Measurements from ENCODE around the gene BRSK2.

The BRSK2 gene

DNA sequence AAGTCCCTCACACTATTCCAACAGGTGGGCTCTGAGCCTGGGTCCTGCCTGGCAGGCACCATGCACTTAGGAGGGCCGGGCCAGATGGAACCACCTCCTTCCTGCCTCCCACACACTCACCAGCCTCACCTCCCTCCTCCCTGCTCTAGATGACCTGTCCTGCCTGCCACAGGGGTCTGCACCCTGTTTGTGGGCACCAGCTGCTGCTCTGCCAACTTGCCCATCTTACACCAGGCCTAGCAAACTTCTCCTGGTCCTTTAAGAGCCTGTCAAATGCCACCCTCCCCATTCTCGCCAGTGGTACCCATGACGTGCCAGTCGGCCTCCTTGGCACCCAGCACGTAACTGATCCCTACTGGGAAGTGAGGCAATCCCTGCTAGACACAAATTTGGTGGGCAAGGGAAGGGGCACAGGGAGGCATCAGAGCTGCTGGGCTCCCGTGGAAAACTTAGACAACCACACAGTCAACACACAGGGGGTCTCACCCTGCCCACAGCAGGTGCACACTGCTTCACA is 93.8 kb downstream of the BRSK2 start:
- DNase-seq (ENCODE audit: low spot score), result no peak

DNA sequence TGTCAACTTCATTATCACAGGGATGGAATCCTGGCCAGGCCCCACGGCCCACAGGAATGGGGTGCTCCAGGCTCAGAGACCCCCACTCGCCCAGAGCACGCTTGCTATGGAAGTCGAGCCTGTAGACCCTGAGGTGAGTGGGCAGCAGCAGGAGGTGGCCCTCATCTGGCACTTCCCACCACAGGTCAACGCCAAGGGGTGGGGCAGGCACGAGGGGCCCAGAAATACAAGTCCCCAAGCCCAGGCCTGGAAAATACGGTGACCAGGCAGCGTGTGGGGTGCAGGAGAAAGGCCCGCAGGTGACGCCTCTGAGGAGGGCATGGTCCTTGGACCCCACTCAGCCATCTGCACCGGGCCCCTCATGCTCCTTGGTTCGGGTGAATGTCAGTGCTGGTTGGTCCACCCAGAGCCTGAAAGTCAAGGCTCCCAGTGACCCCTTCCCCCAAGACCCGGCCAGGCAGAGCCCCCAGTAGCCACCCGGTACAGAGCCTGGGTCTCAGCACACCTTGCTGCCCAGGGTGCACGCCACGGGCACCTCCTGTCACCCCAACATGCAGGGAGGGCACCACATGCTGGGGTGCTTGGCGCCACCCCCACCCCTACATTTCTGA is 94.4 kb downstream of the BRSK2 start:
- no peak for DNase-seq (ENCODE audit: low spot score)

DNA sequence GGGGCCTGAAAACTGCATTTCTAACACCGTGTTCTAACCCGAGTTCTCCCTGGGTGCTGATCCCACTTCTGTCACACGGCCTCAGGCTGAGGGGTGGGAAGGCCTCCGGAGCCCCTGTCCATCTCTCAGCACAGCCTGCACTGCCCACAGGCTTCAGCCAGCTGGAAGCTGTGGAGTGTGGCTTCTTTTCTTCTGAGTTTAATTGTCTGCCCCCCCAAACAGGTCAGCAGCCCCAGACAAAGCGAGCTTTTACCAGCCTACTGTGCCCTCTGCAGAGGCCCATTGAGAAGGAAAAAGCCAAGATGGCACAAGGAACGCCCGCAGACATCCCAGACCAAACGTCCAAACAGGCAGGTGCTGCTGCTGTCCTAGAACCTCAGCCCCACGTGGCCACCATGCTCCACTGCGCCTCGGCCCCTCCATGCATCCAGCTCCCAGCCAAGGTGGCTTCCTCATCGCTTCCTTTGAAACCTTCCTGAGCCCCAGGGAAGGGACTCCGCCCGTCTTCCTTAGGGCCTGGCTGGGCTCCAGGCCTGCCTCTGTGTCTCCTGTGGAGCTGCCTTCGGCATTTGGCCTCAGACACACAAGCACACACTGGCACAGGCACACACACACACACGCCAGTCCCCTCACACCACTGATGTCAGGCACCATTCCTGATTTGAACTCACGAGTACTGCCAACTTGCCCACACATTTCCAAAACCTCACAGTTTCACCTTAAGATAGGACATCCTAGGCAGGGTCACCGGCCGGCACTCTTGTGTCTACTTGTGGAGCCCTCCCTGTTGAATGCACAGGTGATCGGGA is 95.2 kb downstream of the BRSK2 start:
- DNase-seq (ENCODE audit: low spot score), result peak; percentile 31

DNA sequence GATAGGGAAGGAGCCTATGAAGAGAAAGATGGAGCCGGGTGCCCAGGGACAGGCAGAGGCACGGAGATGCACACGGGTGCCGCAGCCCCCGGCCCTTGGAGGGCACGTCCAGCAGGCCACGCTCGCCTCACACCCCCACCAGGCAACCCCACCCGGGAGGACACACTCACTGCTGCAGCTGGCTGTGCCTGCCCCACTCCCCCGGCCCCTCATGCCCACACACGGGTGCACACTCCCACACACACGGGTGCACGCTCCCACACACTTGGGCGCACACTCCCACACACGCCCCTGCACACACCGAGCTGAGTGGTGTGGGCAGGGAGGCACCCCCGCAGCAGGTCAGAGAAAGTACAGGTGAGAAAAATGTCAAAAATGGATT is 95.8 kb downstream of the BRSK2 start:
- no peak for DNase-seq (ENCODE audit: low spot score)

DNA sequence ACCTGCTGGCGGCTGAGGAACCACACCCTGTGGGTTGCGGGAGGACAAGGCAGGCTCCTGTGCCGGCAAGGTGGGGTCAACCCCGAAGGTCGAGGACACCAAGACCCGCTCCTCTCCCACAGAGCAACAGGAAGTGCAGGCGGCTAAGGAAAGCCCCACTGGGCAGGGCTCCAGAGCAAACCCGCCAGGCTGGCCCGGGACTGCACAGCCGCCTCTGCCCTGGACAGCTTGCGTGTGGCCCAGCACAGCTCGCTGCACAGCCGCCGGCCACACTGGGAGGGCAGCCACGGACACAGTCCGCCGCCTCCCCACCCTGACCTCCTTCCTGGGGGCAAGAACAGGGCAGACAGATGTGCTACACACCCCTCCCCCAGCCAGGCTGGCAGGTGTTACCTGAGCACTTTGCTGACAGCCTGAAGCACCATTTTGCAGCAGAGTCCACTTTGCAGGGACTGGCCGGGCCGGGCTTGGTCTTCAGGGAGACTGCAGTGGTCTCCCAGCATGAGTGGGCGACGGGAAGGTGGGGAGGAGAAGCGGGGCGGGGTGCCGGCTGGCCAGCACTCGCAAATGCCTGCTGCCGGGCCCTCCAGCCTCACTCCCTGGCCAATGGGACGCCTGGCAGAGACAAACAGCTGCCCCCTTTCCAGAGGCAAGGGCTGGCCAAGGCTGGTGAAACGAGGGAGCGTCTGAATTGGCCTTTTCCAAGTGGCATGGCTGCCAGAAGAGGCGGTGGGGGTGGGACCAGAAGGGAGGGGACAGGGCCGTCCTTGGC is 96.5 kb downstream of the BRSK2 start, which contains the start of gene MOB2:
MOB2 (minus strand) TSS at position 726 of the 772 bp plus-strand sequence; CDS start at position 503, 223 bp downstream.
- DNase-seq (ENCODE audit: low spot score), result no peak

DNA sequence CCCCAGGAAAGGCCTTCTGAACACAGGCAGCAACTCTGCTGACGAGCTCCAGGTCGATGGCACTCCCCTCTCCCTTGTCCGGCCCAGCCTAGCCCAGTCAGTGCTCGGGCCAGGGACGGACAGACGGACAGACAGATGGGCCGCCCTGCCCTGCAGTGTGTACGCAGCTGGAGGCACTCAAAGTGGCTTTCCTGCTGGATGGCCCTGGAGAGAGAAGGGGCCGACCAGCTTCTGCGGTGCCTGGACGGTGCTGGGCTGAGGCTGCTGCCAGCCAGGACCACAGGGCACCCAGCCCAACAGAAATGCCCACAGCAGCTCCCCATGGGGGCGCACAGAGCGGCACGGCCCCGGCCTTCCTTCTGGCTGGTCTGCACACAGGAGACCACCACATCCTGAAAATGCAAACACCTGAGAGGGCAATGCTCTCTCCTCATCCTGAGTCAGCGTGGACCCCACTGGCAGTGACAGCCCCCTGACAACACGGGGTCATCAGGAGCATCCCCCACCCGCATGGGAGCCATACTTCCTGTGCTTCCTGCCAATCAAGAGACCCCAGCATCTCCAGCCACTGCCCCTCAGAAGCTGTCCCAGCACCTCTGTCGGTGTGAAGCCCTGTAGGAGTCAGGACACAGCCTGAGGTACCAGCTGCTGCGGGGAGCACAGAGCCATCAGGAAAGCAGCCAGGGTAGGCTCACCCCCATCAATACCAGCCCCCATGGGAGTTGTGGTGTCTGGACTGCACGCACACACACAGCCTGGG is 97.5 kb downstream of the BRSK2 start:
- no peak for DNase-seq (ENCODE audit: low spot score)

DNA sequence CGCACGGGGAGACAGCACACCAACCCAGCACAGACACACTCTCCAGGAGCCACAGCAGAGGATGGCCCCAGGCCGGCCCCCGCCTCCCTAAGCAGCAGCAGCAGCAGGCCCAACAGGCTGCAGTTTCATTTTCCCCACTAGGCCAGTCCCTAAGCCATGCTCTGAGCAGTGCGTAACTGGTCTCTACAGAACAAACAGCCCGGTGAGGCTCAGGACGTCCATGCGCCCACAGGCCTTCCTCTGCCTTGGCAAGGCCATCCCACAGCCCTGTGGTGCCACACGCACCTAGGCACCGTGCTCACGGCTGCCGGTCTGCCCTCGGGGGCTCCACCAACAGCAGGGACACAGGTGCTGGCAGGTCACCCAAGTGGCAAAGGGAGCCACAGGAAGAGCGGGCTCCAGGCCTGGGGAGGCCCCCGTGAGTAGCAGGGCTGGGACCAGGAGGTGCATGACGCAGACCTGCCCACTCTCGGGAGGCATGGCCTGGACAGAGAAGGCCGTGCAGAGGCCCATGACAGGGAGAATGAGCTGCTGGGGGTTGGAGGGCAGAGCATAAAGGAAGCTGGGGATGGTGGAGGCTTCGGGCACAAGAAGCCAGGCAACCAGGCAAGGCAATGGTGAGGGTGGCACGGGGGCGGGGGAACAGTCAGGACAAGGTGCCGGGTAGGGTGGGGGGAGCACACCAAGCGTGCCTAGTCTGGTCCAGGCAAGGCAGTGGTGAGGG is 98.3 kb downstream of the BRSK2 start:
- no peak for DNase-seq (ENCODE audit: low spot score)

DNA sequence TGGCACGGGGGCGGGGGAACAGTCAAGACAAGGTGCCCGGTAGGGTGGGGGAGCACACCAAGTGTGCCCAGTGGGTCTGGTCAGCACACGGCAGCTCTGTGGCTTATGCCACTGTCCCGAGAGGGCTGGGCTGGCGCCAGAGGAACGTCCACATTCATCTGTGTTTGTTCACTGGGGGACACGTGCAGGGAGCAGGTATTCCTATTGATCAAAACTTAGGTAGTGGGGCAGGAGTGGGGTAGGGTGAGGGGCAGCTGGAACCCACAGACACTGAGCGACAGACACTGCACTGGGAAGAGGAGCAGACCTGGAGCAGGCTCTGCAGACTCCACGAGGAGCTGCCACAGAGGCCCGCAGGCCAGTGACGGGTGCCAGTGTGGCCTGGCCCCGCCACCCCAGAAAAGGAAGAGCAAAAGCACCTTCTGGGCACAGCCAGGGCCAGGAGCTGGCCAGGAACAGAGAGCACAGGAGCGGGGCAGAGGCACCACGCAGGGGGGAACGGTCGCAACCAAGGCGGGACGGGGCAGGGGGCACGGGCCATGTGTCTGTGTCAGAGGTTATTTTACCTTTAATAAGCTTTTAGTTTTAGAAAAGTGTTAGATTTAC is 98.9 kb downstream of the BRSK2 start:
- no peak for DNase-seq (ENCODE audit: low spot score)

DNA sequence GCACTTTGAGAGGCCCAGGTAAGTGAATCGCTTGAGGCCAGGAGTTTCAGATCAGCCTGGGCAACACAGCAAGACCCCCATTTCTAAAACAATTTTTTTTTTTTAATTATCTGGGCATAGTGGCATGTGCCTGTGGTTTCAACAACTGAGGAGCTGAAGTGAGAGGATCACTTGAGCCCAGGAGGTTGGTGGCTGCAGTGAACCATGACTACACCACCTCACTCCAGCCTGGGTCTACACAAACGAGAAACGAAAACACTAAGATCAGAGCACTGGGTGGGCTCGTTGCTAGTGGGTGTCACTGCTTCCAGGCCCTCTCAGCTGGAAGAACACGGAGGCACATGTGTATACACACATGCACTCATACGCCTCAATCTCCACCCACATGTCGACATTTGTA is 100.9 kb downstream of the BRSK2 start:
- DNase-seq (ENCODE audit: low spot score), result no peak

DNA sequence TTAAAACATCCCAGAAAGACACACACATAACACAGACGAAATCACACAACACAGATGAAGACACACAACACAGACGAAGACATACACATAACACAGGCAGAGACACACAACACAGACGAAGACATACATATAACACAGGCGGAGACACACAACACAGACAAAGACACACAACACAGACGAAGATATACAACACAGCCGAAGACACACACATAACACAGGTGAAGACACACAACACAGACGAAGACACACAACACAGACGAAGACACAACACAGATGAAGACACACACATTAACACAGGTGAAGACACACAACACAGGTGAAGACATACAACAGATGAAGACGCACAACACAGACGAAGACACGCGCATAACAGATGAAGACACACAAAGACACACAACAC is 101.6 kb downstream of the BRSK2 start:
- no peak for DNase-seq (ENCODE audit: low spot score)

DNA sequence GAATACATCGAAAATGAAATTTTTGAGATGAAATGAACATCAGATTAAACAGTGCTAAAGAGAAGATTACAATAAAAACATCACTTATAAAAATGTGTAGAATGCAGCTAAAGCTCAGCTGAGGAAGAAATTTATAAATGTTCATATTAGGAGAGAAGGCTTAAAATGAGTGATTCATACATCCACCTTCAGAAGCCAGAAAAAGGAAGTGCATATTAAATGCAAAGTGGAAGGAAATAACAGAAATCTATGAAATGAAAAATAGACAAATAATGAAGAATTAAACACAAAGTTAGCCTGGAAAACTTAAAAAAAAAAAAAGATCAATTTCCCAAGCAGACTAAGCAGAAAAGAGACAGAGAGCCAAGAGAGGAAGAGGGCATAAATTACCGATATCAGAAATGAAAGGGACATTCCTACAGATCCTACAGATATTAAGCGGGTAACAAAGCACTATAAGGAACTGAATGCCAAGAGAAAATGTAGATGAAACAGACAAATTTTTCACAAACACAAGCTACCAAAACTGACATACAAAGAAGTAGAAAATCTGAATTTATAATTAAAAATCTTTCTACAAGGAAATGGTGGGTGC is 104.0 kb downstream of the BRSK2 start:
- no peak for DNase-seq (ENCODE audit: low spot score)

DNA sequence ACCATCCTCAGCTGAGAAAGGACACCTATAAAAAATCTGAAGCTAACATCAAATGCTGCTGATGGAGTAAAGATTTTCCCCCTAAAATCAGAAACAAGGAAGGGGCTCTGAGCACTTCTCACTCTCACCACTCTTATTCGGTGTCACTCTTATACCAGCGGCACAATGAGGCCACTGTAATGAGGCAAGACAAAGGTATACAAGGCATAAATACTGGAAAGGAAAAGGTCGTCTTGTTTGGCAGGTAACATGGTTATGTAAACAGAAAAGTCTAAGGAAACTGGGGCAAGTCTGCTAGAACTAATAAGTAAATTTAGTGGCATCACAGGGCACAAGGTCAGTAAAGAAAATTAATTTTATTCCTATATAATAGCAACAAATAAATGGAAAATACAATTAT is 104.9 kb downstream of the BRSK2 start:
- DNase-seq (ENCODE audit: low spot score), result no peak

DNA sequence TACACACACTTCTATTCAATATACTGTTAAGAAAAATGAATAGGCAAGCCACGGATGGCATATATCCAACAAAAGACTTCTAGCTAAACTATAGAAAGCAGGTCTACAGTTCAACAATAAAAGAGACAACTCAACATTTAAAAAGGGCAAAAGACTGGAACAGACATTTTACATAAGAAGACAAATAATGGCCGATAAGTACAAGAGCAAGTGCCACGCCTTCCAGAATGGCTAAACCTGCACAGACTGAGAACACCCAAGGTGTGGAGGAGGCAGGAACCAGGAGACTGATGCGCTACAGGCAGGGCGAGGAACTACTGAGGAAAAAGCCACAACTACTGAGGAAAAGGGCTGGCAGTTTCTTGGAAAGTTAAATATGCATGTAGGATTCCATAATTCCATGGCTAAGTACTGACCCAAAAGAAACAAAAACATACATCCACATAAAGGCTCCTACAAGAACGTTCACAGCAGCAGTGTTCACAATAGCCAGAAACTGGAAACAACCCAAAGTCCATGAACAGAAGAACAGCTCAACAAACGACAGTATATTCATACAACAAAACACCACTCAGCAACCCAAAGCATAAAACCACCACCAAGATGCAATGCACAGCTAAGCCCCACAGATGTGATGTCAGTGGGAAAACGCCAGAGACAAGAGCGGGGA is 106.5 kb downstream of the BRSK2 start:
- no peak for DNase-seq (ENCODE audit: low spot score)

DNA sequence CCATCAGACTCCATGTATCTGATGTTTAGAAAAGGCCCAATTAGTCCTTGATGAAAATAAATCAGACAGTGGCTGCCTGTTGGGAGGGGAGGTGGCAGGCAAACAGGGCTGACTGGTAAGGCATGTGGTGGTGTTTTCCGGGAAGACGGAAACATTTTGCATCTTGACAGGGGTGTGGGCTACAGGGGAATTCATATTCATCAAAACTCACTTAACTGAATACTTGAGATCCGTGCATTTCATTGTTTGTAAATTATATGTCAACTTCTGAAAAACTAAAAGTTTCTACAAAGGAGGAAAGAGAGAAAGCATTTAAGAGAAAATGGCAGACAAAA is 107.0 kb downstream of the BRSK2 start:
- no peak for DNase-seq (ENCODE audit: low spot score)

DNA sequence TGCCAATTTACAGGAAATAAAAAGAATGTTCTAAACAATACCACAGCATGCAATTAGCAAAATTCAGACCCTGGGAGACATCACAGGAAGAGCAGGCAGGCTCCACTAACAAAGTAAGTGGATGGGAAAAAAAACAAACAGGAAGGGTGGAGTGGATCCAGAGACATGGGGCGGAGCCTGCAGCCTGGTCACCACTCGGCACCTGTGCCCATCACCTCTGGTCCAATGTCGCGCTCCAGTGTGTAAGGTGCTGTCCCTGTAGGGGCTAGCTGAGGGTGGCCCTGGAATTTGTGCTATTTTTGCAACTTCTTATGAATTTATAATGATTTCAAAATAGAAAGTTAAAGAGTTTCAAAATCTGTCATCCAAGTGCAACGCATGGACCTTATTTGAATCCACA is 107.9 kb downstream of the BRSK2 start:
- DNase-seq (ENCODE audit: low spot score), result no peak

DNA sequence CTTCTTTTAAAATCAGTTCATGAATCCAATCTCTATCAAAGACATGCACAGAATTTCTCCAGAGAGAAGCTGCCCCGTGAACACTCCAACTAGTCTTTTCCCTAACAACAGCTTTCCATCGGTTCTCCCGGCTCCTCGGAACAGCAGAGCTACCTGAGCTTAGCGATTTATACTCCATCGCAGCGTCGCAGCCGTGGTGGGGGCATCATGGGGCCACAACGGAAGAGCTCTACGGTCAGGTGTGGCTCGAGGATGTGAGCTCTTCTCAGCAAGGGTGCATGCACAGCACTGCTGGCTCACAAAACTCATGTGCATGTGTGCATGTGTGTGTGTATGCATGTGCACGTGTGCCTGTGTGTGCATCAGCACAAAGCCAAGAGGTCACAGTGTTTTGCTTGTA is 108.5 kb downstream of the BRSK2 start:
- no peak for DNase-seq (ENCODE audit: low spot score)

DNA sequence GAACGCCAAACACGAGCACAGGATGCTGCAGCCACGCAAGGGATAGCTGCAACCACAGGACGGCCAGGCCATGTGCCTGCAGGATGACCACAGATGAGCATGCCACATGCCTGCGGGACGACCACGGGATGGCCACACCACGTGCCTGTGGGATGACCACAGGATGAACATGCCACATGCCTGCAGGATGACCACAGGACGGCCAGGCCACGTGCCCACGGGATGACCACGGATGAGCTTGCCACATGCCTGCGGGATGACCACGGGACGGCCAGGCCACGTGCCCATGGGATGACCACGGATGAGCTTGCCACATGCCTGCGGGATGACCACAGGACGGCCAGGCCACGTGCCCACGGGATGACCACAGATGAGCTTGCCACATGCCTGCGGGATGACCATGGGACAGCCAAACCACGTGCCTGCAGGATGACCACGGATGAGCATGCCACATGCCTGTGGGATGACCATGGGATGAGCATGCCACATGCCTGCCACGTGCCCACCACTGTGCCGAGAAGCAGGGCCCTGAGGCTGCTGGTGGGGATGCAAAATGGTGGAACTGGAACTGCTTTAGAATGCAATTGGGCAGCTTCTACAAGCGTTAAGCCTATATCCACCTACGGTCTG is 109.6 kb downstream of the BRSK2 start:
- no peak for DNase-seq (ENCODE audit: low spot score)

DNA sequence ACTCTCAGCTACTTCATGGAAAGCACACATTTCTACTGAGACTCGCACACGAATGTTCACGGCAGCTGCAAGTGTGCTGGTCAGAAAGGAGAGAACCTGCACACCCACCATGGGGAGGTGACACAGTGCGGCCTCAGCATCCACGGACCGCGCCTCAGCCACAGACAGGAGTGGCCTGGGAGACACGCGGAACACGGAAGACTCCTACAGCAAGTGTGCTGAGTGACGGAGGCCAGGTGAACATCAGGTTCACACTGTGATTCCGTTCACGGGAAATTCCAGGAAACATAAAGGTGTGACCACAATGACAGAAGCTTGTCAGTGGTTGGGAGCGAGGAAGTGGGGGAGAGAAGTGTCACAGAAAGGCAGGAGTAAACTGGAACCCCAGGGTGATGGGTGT is 110.2 kb downstream of the BRSK2 start:
- no peak for DNase-seq (ENCODE audit: low spot score)

Measured in cerebellar cortex (tissue), 1 donor.